Esophagus muscularis mucosa (tissue), 4 donors: ENCODE results near the gene SV2B.

Experiments
- CTCF ChIP-seq, 3 experiments: fragments of 200-600 bp in 2 of 3; fragments of 450-650 bp in 1 of 3; sonication (generic) in 2 of 3; IDR thresholded peaks; one replicate each; pipeline ENCODE4 v1.5.1; 2017 to 2019; ENCODE audit warnings: antibody characterized with exemption in 3 of 3, mild to moderate bottlenecking in 2 of 3, moderate library complexity in 1 of 3
- EP300 ChIP-seq: sonication (generic); formaldehyde crosslinking; IDR thresholded peaks from one replicate; pipeline ENCODE4 v1.6.1; 2017; ENCODE audit warnings: antibody characterized with exemption
- POLR2A ChIP-seq: fragments of 450-650 bp; IDR thresholded peaks from one replicate; pipeline ENCODE4 v1.6.1; 2017; ENCODE audit warnings: antibody characterized with exemption, moderate library complexity, mild to moderate bottlenecking, low read depth
- POLR2AphosphoS5 ChIP-seq, 2 donors: sonication (generic); formaldehyde crosslinking; IDR thresholded peaks; one replicate each; pipeline ENCODE4 v1.6.1; 2017; ENCODE audit warnings: antibody characterized with exemption in 2 of 2

- no peak for TF ChIP-seq CTCF (IDR thresholded peaks at IDR 0.05)
- no peak for TF ChIP-seq POLR2A
- TF ChIP-seq POLR2AphosphoS5 (IDR thresholded peaks at IDR 0.05) = no peak
- no peak for TF ChIP-seq EP300
Observed at GRCh38 chr15:91114301-91114700, 14.2 kb downstream of the SV2B start.
